Activated CD8-positive, alpha-beta memory T cell treated with anti-CD3 and anti-CD28 coated beads for 24 hours (primary cell): Measurements from ENCODE around the gene TM2D3.

Experiments used
- DNase-seq: peaks from one replicate; pipeline ENCODE4 v3.0.0-alpha.2; 2020

TM2D3 gene

GRCh38 chr15:101652098-101652785 lies at the start of gene TM2D3:
Gene TM2D3, minus strand, starts transcription at chr15:101652381. Its CDS starts 20 bp downstream, at chr15:101652361.
- DNase-seq = peak; percentile 97

GRCh38 chr15:101698314-101698713 lies 46.1 kb upstream of the TM2D3 start:
- no peak for DNase-seq

GRCh38 chr15:101697488-101697887 lies 45.3 kb upstream of the TM2D3 start:
- no peak for DNase-seq

GRCh38 chr15:101696829-101697228 lies 44.6 kb upstream of the TM2D3 start:
- DNase-seq = no peak

DNA sequence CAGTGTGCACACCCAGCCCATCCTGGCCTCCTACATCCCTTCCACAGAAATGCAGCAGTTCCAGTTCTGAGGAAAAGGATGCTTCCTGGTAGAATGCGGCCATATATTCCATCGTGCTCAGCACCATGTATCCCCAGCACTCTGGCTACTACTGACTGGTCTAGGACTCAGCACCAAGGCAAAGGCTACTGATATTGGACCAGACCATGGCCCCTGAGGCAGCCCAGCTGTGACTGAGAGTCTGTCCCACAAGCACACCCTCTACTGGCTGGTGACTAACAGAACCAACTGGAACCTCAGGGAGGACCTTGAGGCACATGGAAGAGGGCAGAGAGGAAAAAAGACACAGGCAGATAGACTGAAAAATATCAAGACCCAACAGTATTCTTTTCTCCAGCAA lies 42.1 kb upstream of the TM2D3 start:
- DNase-seq = no peak

GRCh38 chr15:101692801-101693598 lies 40.8 kb upstream of the TM2D3 start:
- DNase-seq = no peak

- DNase-seq = no peak
Measured at GRCh38 chr15:101689901-101690300, 37.7 kb upstream of the TM2D3 start.

DNA sequence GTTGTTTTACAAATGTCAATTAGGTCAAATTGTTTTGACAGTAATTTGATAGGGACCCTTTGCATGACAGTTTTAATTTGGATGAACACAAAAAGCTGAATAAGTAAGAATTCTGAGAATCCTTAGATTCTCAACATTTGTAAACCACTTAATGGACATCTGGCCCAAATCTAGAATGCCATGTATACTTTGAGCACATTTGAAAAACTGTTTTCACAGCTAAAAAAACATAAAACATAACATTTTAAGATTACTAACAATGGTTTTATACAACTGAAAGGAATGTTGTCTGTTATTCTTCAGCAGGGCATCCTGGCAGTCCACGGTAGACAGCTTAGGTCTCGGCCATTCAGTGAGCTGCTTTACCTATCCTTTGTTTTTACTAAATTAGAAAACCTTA lies 34.5 kb upstream of the TM2D3 start:
- DNase-seq = no peak

GRCh38 chr15:101684877-101685276 lies 32.7 kb upstream of the TM2D3 start:
- no peak for DNase-seq

DNA sequence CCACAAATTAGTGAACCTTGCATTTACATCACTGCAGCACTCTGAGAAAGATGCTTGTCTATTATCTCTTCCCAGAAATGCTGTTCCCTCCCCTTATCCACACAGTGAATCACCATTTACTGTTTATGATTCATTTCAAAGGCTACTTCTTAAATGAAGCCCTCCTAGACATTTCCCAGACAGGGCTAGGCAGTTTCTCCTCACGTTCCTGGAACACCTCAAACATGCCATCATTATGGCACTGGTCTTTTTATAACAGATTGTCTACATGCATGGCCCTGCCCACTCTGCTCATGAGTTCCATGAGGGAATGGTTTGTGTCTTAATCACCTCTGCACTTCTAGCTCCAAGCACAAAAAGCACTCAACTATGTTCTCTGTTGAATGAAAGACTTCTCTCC lies 32.2 kb upstream of the TM2D3 start:
- DNase-seq = no peak

GRCh38 chr15:101679806-101680205 lies 27.6 kb upstream of the TM2D3 start:
- DNase-seq = no peak

DNA sequence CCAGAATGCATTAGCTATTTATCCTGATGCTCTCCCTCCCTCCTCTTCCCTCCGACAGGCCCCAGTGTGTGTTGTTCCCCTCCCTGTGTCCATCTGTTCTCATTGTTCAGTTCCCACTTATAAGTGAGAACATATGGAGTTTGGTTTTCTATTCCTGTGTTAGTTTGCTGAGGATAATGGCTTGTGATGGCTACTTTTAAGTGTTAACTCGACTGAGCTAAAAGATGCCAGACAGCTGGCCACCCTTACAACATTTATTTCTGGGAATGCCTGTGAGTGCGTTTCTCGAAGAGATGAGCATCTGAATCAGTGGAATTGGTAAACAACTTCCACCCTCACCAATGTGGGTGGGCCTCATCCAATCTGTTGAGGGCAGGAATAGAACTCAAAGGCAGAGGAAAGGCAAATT lies 24.7 kb upstream of the TM2D3 start:
- no peak for DNase-seq

DNA sequence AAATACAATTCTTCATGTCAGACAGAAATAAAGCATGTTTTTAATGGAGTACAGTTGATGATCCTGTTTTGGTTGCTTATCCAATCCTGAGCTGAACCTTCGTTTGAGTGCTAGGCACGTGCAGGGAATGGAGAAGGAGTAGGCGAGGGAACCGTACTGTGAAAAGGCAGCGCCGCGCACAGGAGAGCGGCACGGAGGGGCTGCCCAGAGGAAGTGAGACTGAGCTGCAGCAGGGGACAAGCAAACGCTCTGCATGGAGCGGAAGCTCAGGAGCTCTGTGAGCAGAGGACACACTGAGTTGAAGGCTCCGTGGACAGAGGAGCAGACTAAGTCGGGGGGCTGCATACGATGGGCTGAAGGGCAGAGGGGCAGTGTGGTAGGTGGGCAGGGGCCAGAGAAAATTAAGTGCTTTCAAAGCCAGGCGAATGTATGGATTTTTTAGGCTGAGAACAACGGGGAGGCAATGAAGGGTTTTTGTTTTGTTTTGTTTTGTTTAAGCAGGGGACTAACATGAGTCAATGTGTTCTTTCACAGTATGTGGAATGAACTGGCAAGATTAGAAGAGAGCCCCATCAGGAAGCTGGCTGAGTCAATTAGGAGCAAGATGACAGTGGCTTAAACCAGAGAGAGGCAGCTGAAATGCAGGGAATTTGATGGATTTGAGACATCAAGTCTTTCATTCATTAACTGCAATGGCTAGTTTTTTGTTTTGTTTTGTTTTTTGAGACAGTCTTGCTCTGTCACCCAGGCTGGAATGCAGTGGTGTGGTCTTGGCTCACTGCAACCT lies 23.8 kb upstream of the TM2D3 start:
- no peak for DNase-seq

DNA sequence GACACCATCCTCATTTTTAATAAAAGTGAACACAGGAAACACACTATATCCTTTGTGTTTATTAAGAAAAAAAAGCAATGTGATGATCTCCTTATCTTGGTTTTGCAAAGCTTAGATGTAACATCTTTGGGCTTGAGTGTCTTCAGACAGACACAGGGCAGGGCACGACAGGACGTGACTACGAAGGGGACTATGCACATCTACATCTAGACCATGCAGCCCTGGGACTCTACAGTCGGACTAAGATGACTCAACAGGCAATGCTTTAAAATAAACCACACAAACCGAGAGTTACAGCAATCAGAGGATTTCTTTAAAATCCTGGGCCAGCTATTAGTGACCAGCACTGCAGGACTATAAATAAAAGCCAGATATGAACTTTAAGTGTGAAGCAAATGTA lies 22.8 kb upstream of the TM2D3 start:
- DNase-seq = no peak

DNA sequence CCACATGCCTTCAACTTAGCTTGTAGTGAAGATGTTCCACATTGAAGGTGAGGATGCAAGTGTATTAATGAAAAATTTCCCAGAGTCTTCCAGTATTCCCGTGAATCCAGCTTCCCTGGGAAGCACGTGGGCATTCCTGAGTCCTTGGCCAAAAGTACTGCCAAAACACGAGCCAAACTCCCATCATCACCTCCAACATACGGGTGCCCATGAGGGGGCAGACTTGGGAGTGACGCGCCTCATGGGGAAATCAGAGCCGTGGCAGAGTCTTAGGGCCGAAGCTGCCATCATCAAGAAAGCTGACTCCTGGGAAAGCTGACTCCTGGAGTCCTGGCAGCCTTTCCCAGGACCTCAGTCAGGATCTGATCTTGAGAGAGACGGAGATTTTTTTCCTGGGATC lies 20.1 kb upstream of the TM2D3 start:
- DNase-seq = no peak

GRCh38 chr15:101669744-101670143 lies 17.6 kb upstream of the TM2D3 start:
- no peak for DNase-seq

DNA sequence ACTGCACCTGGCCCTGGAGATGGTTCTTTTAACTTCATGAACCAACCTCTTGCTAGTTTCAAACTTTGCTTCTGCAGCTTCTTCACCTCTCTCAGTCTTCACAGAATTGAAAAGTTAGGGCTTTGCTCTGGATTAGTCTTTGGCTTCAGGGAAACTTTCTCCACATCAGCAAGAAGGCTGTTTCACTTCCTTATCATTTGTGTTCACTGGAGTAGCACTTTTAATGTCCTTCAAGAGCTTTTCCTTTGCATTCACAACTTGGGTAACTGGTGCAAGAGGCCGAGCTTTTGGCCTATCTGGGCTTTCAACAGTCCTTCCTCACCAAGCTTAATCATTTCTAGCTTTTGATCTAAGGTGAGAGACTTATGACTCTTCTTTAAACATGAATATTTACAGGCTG lies 15.7 kb upstream of the TM2D3 start:
- DNase-seq = no peak

DNA sequence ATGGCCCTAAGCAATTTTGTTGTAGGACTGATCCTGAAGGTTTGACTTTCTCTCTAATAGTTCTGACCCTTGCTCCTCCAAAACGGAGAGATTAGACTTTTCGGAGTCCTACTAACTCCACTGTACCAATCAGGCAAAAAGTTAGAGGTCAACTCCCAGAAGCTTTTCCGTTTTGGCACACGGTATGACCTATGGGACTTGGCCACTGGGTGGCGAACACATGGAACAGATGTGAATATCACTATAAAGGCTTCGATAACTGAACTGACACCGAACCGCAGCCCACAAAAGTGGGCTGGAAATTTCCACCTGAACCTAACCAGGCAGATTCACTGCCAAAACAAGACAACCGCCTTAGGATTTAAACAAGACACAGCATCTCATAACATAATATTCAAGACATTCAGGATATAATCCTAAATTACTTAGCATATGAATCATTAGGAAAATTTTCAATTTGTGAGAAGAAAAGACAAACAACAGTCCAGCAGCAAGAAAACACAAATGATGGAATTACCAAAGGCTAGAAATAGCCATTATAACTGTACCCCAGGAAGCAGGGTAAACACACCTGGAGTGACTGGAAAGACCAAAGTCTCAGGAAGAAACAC lies 12.2 kb upstream of the TM2D3 start:
- DNase-seq = no peak

DNA sequence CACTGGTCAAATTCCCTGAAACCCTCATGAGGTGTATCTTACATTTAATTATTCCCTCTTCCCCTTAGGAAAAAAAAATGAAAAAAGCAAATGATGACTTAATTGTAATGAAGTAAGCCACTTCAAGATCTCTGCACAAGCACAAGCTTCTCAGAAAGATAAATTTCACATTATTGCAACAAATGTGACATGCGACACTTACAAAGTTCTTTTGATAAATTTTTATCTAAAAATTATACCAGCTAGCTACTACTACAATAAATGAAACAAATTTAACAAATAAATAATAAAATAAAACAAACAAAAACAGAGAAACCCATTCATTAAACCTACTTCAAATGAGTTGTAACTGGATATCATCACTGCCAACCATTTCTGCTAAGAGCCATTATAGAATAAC lies 10.0 kb upstream of the TM2D3 start:
- no peak for DNase-seq

GRCh38 chr15:101660005-101660404 lies 7.8 kb upstream of the TM2D3 start:
- no peak for DNase-seq

DNA sequence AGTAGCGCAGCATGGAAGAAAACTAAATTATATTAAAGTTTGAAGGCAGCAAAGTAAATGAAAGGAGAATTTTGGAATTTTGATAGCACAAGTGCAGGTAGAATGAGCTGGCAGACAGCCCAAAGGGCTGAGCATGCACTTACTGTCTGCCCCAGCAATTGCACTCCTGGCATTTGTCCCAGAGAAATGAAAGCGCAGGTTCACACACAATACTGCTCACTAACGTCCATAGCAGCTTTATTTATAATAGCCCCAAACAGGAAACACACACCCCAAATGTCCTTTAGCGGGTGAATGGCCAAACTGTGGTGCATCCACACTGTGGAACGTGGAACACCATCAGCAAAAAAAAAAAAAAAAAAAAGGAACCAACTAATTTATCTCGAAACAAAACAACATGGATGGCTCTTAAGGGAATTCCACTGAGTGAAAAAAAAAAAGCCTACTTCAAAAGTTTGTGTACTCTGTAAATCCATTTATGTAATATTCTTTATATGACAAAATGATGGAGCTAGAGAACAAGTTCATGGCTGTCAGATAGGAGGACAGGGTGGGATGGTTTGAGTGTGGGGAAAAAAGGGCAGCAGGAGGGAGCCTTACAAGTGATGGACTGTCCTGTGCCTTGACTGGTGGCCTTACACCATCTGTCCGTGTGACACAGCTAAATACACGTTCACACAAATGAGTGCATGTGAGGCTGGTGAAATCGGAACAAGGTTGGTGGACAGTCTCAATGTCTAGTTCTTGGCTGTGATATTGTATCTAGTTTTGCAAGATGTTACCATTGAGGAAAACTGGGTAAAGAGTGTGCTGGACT lies 6.0 kb upstream of the TM2D3 start:
- DNase-seq = no peak

DNA sequence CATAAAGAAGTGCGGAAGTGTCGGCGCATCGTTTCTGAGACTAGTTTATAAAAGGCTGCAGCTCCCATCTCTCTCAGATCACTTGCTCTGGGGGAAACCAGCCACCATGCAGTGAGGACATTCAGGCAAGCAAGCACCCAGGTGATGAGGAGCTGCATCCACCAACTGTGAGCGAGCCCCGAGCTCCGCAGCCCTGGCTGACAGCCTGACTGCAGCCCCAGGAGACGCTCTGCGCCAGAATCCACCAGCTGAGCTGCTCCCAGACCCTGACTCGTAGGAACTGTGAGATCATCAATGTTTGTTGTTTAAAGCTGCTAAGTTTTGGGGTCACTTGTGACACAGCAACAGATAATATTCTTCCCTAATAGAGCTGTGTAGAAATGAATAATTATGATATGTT lies 5.0 kb upstream of the TM2D3 start:
- no peak for DNase-seq
